ENCODE measurements around the gene SLC43A3.

SLC43A3 gene

DNA sequence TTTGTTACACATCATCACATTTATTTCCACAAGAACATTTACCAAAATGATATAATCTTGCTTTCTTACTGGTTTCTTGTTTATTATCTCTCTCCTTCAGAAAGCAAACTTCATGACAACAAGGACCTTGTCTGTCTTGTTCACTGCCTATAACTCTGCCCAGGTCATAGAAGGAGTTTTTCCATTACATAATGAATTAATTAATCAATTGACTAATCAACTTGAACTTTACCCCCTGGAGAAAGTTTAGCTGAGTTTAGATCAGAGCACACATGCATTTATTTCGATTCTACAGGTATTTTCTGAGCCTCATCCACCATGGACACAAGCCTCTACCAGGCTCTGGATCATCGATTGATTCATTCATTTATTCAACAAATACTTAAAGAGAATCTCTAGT, 30.2 kb downstream of the SLC43A3 start:
- H3K36me3 Mint-ChIP-seq (ENCODE audit: low read depth): no peaks in the 10 kb centered on the region
- H3K9me3 Mint-ChIP-seq: no peaks in the 10 kb centered on the region
- no peak overlapping the region for H3K4me3 Mint-ChIP-seq
- H3K27ac Mint-ChIP-seq: no peak overlapping the region
- H3K4me1 Mint-ChIP-seq (ENCODE audit: low read depth): no peaks in the 10 kb centered on the region
- no peaks in the 10 kb centered on the region for H3K27me3 Mint-ChIP-seq
- no peak for DNase-seq

DNA sequence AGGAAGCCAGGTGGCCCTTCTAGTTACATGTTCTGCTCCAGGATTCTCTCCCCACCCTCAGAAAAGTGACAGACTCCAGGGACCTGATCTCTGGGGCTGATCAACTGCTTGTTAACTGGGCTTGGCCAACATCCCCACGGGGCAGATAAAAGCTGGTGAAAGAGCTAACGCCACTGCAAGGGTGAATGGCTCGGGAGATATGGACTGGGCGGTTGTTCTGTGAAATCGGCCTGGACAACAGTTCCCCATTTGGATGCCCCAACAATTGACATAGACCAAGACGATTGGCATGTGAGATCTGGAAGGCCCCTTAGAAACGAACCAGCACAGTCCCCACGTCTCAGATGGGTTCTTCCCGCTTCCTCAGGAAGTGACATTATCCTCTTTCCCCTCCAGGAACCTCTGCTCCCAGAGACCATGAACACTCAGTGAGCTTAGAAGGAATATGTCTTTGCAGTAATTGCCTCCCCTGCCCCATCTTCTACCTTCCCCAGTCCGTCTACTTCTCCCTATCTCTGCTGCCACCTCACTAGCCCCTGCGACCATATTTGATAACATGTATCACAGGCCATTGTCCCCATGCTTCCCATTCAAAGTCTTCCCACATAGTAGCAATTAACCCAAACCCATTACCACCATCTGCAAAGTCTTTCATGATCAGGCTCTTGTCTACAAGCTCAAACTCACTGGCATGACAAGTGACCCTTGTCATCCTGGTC, 30.9 kb downstream of the SLC43A3 start:
- Mint-ChIP-seq H3K4me1 (ENCODE audit: low read depth) (no peaks in the 10 kb centered on the region), H3K36me3 (ENCODE audit: low read depth) (no peaks in the 10 kb centered on the region), H3K27me3 (no peaks in the 10 kb centered on the region), H3K4me3 (no peak overlapping the region), H3K9me3 (no peaks in the 10 kb centered on the region), H3K27ac (no peak overlapping the region)
- no peak for DNase-seq

DNA sequence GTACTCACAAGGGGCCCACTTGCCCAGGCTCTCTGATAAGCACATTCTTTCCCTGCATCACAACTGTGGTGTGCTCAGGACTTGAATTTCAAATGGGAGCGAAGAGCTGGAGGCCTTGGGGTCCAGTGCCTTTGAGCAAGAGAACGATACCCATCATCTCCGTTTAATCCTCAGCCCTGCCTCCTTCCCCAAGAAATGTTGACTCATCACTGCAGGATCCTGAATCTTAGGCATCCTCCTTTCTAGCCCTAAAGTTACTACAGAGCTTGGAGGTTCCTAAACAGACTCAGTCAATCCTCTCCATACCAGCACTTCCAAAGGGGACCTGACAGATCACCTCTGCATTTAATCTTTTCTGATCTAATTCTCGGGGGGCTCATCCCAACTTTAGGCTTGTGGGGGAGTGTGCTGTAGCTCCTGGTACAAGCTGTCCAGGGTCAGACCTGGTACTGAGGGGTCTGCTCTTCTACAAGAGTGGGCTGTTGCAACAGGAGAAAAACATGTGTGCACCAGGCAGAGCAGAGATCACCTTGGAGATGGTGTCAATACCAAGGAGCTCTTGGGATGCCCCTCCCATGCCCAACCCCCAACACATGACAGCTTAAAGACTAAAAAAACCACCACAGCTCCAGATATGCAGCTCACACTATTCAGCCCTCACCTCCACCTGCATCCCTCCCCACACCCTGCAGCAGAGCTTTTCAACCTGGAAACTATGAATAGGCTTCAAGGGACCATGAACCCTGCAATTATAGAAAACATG, 32.5 kb downstream of the SLC43A3 start:
- H3K36me3 Mint-ChIP-seq (ENCODE audit: low read depth): no peaks in the 10 kb centered on the region
- H3K4me1 Mint-ChIP-seq (ENCODE audit: low read depth): no peaks in the 10 kb centered on the region

DNA sequence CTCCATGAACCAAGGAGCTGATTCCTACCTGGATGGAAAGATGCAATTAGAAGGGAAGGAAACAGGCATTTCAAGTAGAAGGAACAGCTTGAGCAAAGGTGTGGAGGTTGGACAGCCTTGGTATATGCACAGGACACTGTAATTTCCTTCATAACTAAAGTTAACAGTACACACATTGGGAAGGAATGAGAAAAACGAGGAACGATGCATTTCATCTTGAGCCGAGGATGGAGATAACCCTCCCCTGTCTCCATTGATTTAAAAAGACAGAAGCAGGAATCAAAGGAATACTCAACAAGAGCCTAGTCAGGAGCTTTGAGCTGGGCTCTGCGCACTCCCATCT, 34.2 kb downstream of the SLC43A3 start:
- no peaks in the 10 kb centered on the region for H3K27me3 Mint-ChIP-seq

More for the DNA sequence above, 32.5 kb downstream of the SLC43A3 start:
- no peak for DNase-seq
- H3K27me3 Mint-ChIP-seq: no peaks in the 10 kb centered on the region
- H3K9me3 Mint-ChIP-seq: no peaks in the 10 kb centered on the region
- H3K4me3 Mint-ChIP-seq: no peak overlapping the region
- no peak overlapping the region for H3K27ac Mint-ChIP-seq

DNA sequence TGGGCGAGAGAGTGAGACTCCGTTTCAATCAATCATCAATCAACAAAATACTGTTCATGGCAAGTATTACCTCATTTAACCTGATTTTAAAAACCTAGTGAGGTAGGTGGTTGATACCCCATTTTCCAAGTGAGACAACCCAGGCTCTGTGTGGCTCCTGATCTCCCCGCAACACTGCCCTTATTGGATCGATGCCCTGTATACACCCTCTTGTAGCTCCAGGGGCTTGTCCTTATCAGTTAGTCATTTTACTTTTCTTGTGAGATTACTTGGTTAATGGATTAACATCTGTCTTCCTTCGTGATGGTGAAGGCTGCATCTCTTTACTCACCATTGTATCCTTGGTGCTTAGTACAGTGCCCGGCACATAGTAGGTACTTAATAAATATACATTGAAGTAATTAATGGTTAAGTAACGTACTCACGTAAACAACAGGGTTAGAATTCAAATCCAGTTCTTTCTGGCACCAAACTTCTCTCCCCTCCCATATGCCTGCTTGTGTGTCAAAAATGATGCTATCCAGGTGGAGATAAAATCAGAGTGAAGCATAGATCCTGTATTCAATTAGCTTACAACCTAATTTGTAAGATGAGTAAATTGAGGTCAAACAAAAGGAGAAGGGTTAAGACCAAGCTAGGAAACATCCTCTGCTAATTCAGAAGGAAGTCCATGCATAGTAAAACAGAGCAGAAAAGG, 34.7 kb downstream of the SLC43A3 start:
- no peak overlapping the region for H3K27ac Mint-ChIP-seq
- no peak overlapping the region for H3K4me3 Mint-ChIP-seq
- no peaks in the 10 kb centered on the region for H3K27me3 Mint-ChIP-seq
- H3K36me3 Mint-ChIP-seq (ENCODE audit: low read depth): no peaks in the 10 kb centered on the region
- H3K4me1 Mint-ChIP-seq (ENCODE audit: low read depth): no peaks in the 10 kb centered on the region
- no peak for DNase-seq
- no peaks in the 10 kb centered on the region for H3K9me3 Mint-ChIP-seq

More for the DNA sequence above, 34.2 kb downstream of the SLC43A3 start:
- Mint-ChIP-seq H3K9me3 (no peaks in the 10 kb centered on the region), H3K36me3 (ENCODE audit: low read depth) (no peaks in the 10 kb centered on the region), H3K4me3 (no peak overlapping the region), H3K4me1 (ENCODE audit: low read depth) (no peaks in the 10 kb centered on the region), H3K27ac (no peak overlapping the region)
- no peak for DNase-seq

DNA sequence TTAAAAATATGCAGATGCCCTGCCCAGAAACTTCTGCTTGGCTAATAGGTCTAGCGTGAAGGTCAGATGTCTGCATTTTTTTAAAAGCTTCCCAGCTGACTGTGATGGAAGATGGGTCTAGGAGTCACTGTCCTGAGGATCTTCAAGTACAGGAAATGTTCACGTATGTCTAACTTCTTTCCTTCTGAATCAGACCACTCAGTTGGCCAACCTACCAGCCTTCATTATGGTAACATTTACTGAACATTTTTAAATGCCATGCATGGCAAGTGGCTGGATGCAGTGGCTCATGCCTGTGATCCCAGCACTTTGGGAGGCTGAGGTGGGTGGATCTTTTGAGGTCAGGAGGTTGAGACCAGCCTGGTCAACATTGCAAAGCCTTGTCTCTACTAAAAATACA, 35.4 kb downstream of the SLC43A3 start:
- Mint-ChIP-seq H3K27me3 (no peaks in the 10 kb centered on the region), H3K36me3 (ENCODE audit: low read depth) (no peaks in the 10 kb centered on the region), H3K27ac (no peak overlapping the region), H3K9me3 (no peaks in the 10 kb centered on the region), H3K4me3 (no peak overlapping the region), H3K4me1 (ENCODE audit: low read depth) (no peaks in the 10 kb centered on the region)
- no peak for DNase-seq

DNA sequence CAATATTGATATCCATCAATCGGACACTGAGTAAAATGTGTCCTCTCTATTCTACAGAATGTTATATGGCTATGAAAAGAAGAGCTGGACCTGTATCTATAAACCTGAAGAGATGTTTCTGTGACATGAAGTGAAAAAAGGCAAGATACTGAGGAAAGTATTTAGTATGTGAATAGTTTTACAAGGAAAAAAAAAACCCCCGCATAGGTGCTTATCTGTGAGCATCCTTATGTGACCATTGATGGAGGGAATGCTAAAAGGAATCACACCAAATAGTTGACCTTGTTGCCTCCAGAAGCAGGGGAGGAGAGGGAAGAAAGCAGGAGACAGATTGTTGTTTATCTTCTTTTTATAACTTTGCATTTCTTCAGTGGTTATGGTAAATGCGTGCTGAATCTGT, 35.8 kb downstream of the SLC43A3 start:
- Mint-ChIP-seq H3K9me3 (no peaks in the 10 kb centered on the region), H3K36me3 (ENCODE audit: low read depth) (no peaks in the 10 kb centered on the region), H3K27me3 (no peaks in the 10 kb centered on the region), H3K4me1 (ENCODE audit: low read depth) (no peaks in the 10 kb centered on the region), H3K4me3 (no peak overlapping the region), H3K27ac (no peak overlapping the region)
- DNase-seq: no peak

DNA sequence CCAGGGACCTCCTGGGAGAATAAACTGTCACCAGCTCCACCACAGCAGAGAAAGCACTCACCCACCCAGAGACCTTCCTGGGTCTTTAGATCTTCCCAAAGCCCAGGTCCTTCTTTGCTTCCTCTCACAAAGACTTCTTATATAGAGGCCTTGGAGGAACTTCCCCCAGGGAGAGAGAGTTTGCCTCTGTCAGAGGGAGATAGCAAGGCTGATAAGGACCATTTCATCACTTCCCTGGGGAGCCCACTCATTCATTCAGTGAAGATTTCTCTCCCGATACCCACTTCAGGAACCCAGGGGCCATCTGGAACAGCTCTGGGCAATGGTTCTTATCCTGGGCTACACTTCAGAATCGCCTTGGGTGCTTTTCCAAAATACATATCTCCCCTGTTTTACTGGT, 36.4 kb downstream of the SLC43A3 start, which contains the start of gene PRG2:
Gene PRG2, minus strand, starts transcription at position 116 of the 400 bp plus-strand sequence. CDS start 706 bp downstream, outside the sequence.
- DNase-seq: no peak
- H3K4me3 Mint-ChIP-seq: no peak within 1 kb of the TSS
- H3K36me3 Mint-ChIP-seq (ENCODE audit: low read depth): no peaks in the 10 kb centered on the region
- H3K27me3 Mint-ChIP-seq: no peaks in the 10 kb centered on the region
- H3K9me3 Mint-ChIP-seq: no peaks in the 10 kb centered on the region
- no peaks in the 10 kb centered on the region for H3K4me1 Mint-ChIP-seq (ENCODE audit: low read depth)
- no peak within 1 kb of the TSS for H3K27ac Mint-ChIP-seq

DNA sequence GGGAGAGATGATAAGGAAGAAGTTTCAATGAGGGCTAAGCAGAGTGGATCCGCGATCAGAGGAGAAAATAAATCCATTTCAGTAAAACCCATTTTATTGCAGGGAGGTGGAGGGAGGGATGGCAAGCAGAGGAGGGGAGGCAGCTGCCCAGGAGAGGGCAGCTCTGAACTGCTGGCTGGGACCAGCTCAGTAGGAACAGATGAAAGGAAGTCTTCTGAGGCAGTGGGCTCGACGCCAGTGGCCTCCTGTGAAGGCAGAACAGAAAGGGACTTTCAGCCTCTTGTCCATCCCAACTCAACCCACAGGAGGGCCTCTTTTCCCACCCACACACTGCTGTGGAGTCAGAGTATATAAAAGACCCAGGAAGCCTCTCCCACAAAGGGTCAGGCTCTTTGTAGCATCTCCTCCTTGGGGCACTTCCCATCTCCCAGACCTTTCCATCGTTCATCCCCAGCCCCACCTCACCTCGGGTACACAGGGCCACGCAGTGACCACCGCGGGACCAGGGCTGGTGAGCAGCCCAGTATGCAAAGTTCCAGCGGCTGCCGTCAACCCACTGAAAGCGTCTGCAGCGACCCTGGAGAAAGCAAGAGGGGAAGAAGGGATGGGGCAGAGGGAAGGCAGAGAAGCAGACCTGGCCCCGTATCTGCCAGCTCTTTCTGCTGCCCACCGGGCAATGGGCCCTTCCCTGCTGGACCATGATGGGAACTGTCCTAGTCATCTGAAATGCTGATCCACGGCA, 39.5 kb downstream of the SLC43A3 start:
- no peak overlapping the region for H3K4me3 Mint-ChIP-seq
- H3K27me3 Mint-ChIP-seq: peaks cover 5% of the 10 kb centered on the region
- no peaks in the 10 kb centered on the region for H3K4me1 Mint-ChIP-seq (ENCODE audit: low read depth)
- H3K36me3 Mint-ChIP-seq (ENCODE audit: low read depth): no peaks in the 10 kb centered on the region
- no peaks in the 10 kb centered on the region for H3K9me3 Mint-ChIP-seq
- no peak overlapping the region for H3K27ac Mint-ChIP-seq
- no peak for DNase-seq

DNA sequence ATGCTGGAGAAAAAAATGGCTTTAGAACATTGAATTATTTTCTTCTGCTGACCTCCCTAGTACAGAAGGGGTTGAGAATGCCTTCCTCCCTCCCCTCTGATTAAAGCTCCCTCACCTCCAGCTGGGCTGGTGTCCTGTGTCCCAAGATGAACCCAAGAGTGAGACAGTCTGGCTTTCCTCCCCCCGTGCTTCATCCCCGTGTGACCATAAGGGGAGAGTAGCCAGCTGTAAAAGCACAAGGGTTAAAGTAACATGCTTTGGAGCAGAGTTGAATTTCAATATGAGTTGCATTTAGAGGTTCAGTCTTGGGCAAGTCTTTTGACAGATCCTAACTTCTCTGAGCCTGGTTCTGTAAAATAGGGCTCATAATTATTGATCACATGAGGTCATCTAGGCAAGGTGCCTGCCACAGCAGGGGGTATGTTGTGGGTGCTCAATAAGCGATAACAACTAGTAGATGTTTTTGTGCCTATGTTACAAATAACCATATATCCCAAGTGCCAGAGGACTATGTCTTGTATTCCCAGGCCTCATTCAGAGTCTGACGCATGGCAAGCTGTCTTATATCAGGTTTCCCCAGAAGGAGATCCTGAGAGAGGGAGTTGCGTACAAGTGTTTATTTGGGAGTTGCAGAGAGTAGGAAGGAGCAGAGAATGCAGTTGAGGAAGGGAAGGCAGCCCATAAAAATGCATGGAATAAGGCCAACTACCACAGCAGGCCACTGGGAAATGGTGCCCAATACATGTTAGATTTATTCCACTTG, 40.6 kb downstream of the SLC43A3 start:
- Mint-ChIP-seq H3K4me3 (no peak overlapping the region), H3K9me3 (no peaks in the 10 kb centered on the region), H3K27ac (no peak overlapping the region), H3K27me3 (peaks cover 11% of the 10 kb centered on the region), H3K36me3 (ENCODE audit: low read depth) (no peaks in the 10 kb centered on the region), H3K4me1 (ENCODE audit: low read depth) (no peaks in the 10 kb centered on the region)
- no peak for DNase-seq

DNA sequence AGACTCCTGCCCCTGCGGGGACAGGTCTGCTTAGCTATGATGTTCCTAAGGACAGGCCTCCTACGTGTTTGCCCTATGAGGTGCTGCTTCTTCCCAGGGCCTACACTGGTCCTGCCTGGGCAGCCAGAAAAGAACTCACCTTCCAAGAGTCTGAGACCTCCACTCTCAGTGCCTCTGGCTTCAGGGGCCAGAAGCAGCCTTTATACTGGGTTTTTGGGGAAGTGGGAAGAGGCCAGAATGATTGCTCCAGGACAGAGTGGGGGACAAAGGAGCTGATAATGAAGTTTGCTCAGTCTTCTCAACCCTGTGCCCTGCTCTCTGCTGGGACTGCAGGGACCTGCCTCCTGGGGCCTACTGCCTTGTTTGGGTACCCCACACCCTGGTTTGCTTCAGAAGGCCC, 45.9 kb downstream of the SLC43A3 start, which contains the start of gene PRG3:
Gene PRG3, minus strand, starts transcription at position 176 of the 400 bp plus-strand sequence. CDS start 442 bp downstream, outside the sequence.
- Mint-ChIP-seq H3K27ac (no peak within 1 kb of the TSS), H3K36me3 (ENCODE audit: low read depth) (no peaks in the 10 kb centered on the region), H3K4me3 (no peak within 1 kb of the TSS), H3K4me1 (ENCODE audit: low read depth) (no peaks in the 10 kb centered on the region), H3K9me3 (no peaks in the 10 kb centered on the region), H3K27me3 (peaks cover 41% of the 10 kb centered on the region)
- no peak for DNase-seq

DNA sequence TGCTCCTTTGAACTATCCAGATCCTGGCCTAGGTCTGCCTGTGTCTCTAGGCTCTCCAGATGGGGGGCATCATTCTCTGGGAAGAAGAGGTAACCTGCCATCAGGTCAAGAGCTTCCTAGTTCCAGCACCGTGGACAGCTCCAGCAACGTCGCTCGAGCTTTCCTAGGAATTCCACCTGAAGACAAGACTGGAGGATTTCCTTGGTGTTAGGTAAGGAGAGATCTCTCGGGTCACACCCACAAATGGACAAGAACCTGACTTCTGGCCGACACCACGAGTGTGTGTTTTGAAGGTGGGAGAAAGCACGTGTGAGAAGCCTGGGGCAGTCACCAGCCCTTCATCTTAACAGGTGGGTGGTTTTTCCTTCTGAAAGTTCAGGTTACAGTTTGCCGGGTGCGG, 47.2 kb downstream of the SLC43A3 start:
- no peak overlapping the region for H3K27ac Mint-ChIP-seq
- no peaks in the 10 kb centered on the region for H3K4me1 Mint-ChIP-seq (ENCODE audit: low read depth)
- no peak for DNase-seq
- no peaks in the 10 kb centered on the region for H3K36me3 Mint-ChIP-seq (ENCODE audit: low read depth)
- no peaks in the 10 kb centered on the region for H3K9me3 Mint-ChIP-seq
- H3K4me3 Mint-ChIP-seq: no peak overlapping the region
- peaks cover 41% of the 10 kb centered on the region for H3K27me3 Mint-ChIP-seq

DNA sequence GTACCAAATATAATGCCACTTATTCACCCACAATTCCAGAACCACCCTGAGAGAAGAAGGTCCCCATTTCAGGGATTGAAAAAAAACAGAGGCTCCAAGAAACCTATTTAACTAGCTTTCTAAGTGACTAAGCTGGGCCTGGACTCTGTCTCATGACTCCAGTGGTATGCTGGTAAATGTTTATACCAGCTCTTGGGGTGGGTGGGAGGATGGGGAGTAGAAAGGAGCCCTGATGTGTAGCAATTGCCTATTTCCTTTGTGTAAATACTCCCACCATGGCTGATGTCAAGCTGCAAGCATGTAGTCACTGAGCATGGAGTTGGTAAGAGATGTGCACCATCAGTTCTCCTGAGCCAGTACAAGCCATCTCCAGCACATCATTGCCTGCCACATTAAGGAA, 48.7 kb downstream of the SLC43A3 start:
- no peak overlapping the region for H3K4me3 Mint-ChIP-seq
- H3K27ac Mint-ChIP-seq: no peak overlapping the region
- no peaks in the 10 kb centered on the region for H3K4me1 Mint-ChIP-seq (ENCODE audit: low read depth)
- no peak for DNase-seq
- no peaks in the 10 kb centered on the region for H3K36me3 Mint-ChIP-seq (ENCODE audit: low read depth)
- peaks cover 41% of the 10 kb centered on the region for H3K27me3 Mint-ChIP-seq
- H3K9me3 Mint-ChIP-seq: no peaks in the 10 kb centered on the region

DNA sequence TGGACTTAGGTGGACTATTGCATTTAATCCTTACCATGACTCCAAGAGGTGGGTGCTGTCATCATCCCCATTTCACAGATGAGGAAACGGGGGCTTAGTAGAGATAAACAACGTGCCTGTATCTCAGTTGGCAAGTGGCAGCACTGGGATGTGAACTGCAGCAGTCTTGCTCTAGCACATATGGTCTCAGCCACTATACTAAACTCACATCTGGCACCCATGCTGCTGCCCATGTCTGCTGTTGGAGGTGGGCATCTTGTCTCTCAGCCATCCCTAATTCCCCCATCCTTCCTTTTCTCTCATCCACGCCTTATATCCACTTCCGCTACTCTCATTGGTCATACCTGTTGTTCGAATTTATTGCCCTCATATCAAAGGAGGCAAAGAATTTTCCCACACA, 49.8 kb downstream of the SLC43A3 start:
- Mint-ChIP-seq H3K27me3 (peaks cover 32% of the 10 kb centered on the region), H3K27ac (no peak overlapping the region), H3K9me3 (no peaks in the 10 kb centered on the region), H3K36me3 (ENCODE audit: low read depth) (no peaks in the 10 kb centered on the region), H3K4me3 (no peak overlapping the region), H3K4me1 (ENCODE audit: low read depth) (no peaks in the 10 kb centered on the region)
- DNase-seq: no peak

Data from activated T-cell treated with anti-CD3 and anti-CD28 coated beads, Interleukin-2, amount 50 U/mL, for 24 hours (primary cell).